Muscle layer of colon (tissue), 2 donors: ENCODE measurements around the gene SCYGR3.

ENCODE experiments used
- H3K27ac ChIP-seq: one replicate; pipeline ENCODE4 v1.7.0; 2013; ENCODE audit warnings: low read depth, mild to moderate bottlenecking, low read length, moderate library complexity
- H3K27me3 ChIP-seq, 2 donors: one replicate each; pipeline ENCODE4 v1.7.0; 2013; ENCODE audit warnings: low read length in 2 of 2, mild to moderate bottlenecking in 2 of 2; ENCODE audit not compliant: insufficient read depth in 2 of 2, control insufficient read depth in 1 of 2
- H3K36me3 ChIP-seq: one replicate; pipeline ENCODE4 v1.7.0; 2013; ENCODE audit warnings: mild to moderate bottlenecking, low read length; ENCODE audit not compliant: insufficient read depth
- H3K4me1 ChIP-seq: one replicate; pipeline ENCODE4 v1.7.0; 2013; ENCODE audit warnings: mild to moderate bottlenecking, low read length; ENCODE audit not compliant: insufficient read depth
- H3K4me3 ChIP-seq, 2 donors: one replicate each; pipeline ENCODE4 v1.7.0; 2013; ENCODE audit warnings: low read length in 2 of 2, low read depth in 1 of 2, mild to moderate bottlenecking in 1 of 2, moderate library complexity in 1 of 2
- H3K9ac ChIP-seq: one replicate; pipeline ENCODE4 v1.7.0; 2013; ENCODE audit warnings: low read length
- H3K9me3 ChIP-seq: one replicate; pipeline ENCODE4 v1.7.0; 2013; ENCODE audit warnings: mild to moderate bottlenecking, low read length
- donor health status: abdominal sarcoma.
- donor health status: Adenocarcinoma of cecum.

Gene SCYGR3

GRCh38 chr2:227614740-227615139, at the start of gene SCYGR3:
SCYGR3 (minus strand) TSS chr2:227614840; CDS start chr2:227614840, 0 bp downstream.
- Histone ChIP-seq H3K27me3 (no peaks in the 10 kb centered on the region), H3K4me3 (no peak within 1 kb of the TSS), H3K27ac (no peak within 1 kb of the TSS), H3K4me1 (no peaks in the 10 kb centered on the region), H3K36me3 (no peaks in the 10 kb centered on the region), H3K9ac (no peak within 1 kb of the TSS), H3K9me3 (no peaks in the 10 kb centered on the region)

- H3K9ac ChIP-seq, result no peak overlapping the region
- no peak overlapping the region for H3K4me3 ChIP-seq
- H3K36me3 ChIP-seq, result no peaks in the 10 kb centered on the region
- no peaks in the 10 kb centered on the region for H3K4me1 ChIP-seq
- H3K27me3 ChIP-seq, result no peaks in the 10 kb centered on the region
- no peaks in the 10 kb centered on the region for H3K9me3 ChIP-seq
- H3K27ac ChIP-seq, result no peak overlapping the region
These were observed 47.2 kb upstream of the SCYGR3 start for GRCh38 chr2:227661827-227662226.

DNA sequence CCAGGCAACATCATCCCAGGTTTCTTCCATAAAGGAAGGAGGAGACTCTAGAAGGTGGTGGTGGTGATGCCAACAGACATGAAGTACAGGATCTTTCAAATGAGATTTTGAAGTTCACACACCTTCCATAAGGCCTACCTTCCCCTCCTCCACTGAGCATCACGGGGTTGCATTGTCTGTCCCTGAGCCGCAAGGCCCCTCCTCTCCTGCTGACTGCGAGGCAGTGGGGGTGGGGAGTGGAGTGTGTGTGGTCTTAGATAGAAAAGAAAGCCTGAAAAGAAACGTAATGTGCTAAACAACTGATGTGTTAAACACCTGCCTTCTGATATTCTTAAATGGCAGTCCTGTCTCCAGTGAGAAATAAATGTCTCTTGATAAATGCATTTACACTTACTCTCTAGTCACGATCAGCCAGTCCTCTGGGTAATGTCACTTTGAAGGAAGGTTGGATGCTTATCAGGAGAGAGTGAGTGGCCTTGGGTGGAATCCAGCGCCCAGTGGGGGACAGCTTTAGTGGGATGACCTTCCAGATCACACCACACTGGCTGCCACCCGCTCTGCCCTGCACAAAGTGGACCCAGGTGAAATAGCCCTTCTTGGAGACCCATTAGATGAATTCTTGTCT, 46.5 kb upstream of the SCYGR3 start:
- H3K9me3 ChIP-seq, result no peaks in the 10 kb centered on the region
- H3K9ac ChIP-seq, result no peak overlapping the region
- no peaks in the 10 kb centered on the region for H3K27me3 ChIP-seq
- no peak overlapping the region for H3K27ac ChIP-seq
- H3K4me1 ChIP-seq, result no peaks in the 10 kb centered on the region
- no peak overlapping the region for H3K4me3 ChIP-seq
- no peaks in the 10 kb centered on the region for H3K36me3 ChIP-seq

DNA sequence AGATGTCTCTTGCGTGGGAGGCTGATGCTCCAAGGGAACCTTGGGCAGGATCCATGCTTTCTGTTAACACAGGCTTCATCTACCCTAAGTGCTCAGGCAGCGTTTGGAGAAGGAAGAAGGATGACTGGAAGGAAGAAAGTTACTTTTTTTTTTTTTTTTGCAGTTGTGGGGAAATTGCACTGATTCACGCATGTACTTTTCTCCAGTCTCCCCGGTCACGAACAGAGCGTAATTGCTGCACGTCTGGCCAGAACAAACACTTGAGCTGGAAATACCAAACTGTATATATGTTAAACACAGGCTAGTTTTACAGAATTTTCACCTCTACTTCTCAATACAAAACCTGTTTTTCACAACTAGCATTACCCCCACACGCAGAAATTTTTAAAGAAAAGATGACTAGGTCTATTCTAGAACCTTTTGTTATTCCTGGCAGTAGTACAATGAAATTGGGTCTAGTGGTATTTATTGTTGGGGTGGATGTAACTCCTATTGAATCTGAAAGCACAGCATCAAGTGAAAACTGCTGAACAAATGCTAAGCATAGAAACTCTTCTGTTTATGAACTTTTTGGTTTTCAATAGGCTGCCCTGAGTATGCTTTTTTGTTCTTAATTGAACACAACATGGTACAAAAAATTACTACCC, 42.7 kb upstream of the SCYGR3 start:
- H3K9ac ChIP-seq, result no peak overlapping the region
- H3K27ac ChIP-seq, result no peak overlapping the region
- no peaks in the 10 kb centered on the region for H3K9me3 ChIP-seq
- H3K4me1 ChIP-seq, result no peaks in the 10 kb centered on the region
- no peak overlapping the region for H3K4me3 ChIP-seq
- no peaks in the 10 kb centered on the region for H3K27me3 ChIP-seq
- H3K36me3 ChIP-seq, result no peaks in the 10 kb centered on the region

DNA sequence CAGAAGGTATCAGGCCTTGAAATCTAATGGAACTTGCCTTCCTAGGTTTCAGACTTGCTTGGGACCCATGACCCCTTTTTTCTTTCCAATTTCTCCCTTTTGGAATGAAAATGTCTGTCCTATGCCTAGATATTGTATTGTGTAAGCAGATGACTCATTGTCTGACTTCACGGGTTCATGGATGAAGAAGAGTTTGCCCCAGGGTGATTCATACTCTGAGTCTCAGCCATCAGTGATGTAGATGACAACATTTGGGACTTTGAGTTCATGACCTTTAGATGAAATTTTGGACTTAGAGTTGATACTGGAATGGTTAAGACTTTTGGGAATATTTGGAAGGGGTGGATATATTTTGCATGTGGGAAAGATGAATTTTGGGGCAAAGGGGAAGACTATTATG, 40.8 kb upstream of the SCYGR3 start:
- Histone ChIP-seq H3K27me3 (no peaks in the 10 kb centered on the region), H3K9ac (no peak overlapping the region), H3K9me3 (no peaks in the 10 kb centered on the region), H3K36me3 (no peaks in the 10 kb centered on the region), H3K27ac (no peak overlapping the region), H3K4me1 (no peaks in the 10 kb centered on the region), H3K4me3 (no peak overlapping the region)

GRCh38 chr2:227654426-227654825, 39.8 kb upstream of the SCYGR3 start:
- no peak overlapping the region for H3K27ac ChIP-seq
- no peaks in the 10 kb centered on the region for H3K4me1 ChIP-seq
- no peaks in the 10 kb centered on the region for H3K36me3 ChIP-seq
- H3K4me3 ChIP-seq, result no peak overlapping the region
- no peak overlapping the region for H3K9ac ChIP-seq
- H3K27me3 ChIP-seq, result no peaks in the 10 kb centered on the region
- H3K9me3 ChIP-seq, result no peaks in the 10 kb centered on the region

- no peaks in the 10 kb centered on the region for H3K27me3 ChIP-seq
- H3K36me3 ChIP-seq, result no peaks in the 10 kb centered on the region
- no peak overlapping the region for H3K9ac ChIP-seq
- H3K4me1 ChIP-seq, result no peaks in the 10 kb centered on the region
- H3K27ac ChIP-seq, result no peak overlapping the region
- no peak overlapping the region for H3K4me3 ChIP-seq
- no peaks in the 10 kb centered on the region for H3K9me3 ChIP-seq
These were observed 38.8 kb upstream of the SCYGR3 start for GRCh38 chr2:227653419-227653818.

DNA sequence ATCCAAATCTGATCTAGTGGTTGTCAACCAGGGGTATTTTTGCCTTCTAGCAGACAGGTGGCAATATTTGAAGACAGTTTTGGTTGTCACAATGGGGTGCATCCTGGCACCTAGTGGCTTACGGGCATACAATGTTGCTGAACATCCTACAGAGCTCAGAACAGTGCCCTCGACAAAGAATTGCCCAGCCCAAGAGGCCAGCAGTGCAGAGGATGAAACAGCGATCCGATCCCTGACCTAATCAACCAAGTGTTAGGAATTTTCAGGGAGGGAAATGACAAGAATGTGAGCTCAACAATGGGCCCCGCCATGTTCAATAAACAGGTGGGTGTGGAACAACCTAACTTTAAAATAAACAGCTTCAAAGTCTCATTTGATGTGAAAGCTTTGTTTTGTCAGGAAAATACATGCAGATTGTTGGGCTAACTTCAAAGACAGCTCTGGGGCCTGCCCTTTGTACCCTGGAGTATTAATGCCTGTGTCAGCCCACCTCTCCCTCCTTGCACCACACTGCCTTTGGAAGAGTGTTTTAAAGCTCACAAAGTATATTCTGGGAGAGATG, 29.4 kb upstream of the SCYGR3 start:
- no peaks in the 10 kb centered on the region for H3K27me3 ChIP-seq
- no peaks in the 10 kb centered on the region for H3K36me3 ChIP-seq
- no peak overlapping the region for H3K9ac ChIP-seq
- no peaks in the 10 kb centered on the region for H3K4me1 ChIP-seq
- no peaks in the 10 kb centered on the region for H3K9me3 ChIP-seq
- H3K4me3 ChIP-seq, result no peak overlapping the region
- no peak overlapping the region for H3K27ac ChIP-seq

GRCh38 chr2:227642656-227643055, 28.0 kb upstream of the SCYGR3 start:
- no peak overlapping the region for H3K9ac ChIP-seq
- H3K27ac ChIP-seq, result no peak overlapping the region
- H3K36me3 ChIP-seq, result no peaks in the 10 kb centered on the region
- no peaks in the 10 kb centered on the region for H3K4me1 ChIP-seq
- H3K9me3 ChIP-seq, result no peaks in the 10 kb centered on the region
- H3K4me3 ChIP-seq, result no peak overlapping the region
- H3K27me3 ChIP-seq, result no peaks in the 10 kb centered on the region

- no peak overlapping the region for H3K4me3 ChIP-seq
- H3K9me3 ChIP-seq, result no peaks in the 10 kb centered on the region
- H3K4me1 ChIP-seq, result no peaks in the 10 kb centered on the region
- no peaks in the 10 kb centered on the region for H3K27me3 ChIP-seq
- H3K27ac ChIP-seq, result no peak overlapping the region
- H3K9ac ChIP-seq, result no peak overlapping the region
- no peaks in the 10 kb centered on the region for H3K36me3 ChIP-seq
These were observed 19.6 kb upstream of the SCYGR3 start for GRCh38 chr2:227634201-227634600.

- no peaks in the 10 kb centered on the region for H3K4me1 ChIP-seq
- H3K27ac ChIP-seq, result no peak overlapping the region
- H3K27me3 ChIP-seq, result no peaks in the 10 kb centered on the region
- H3K4me3 ChIP-seq, result no peak overlapping the region
- H3K9me3 ChIP-seq, result no peaks in the 10 kb centered on the region
- no peak overlapping the region for H3K9ac ChIP-seq
- H3K36me3 ChIP-seq, result no peaks in the 10 kb centered on the region
These were observed 18.2 kb upstream of the SCYGR3 start for GRCh38 chr2:227632827-227633226.

DNA sequence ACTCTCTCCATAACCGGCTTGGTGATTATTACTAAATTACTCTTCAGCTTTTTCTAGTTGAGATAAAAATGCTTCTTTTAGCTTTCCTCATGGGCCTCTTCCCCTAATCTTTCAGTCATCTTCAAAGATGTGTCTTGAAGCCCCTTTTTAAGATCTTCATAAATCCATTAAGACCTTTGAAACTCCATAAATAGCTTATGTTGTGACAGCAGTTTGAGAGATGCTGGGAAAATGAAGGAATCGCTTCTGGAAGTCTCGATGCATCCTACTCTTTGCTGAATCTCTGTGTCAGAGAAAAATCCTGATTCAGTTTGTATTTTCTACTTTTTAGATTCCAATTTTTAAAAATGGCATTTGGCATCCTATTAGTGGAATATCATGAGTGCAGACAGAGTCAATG, 15.7 kb upstream of the SCYGR3 start:
- no peaks in the 10 kb centered on the region for H3K27me3 ChIP-seq
- H3K4me1 ChIP-seq, result no peaks in the 10 kb centered on the region
- no peaks in the 10 kb centered on the region for H3K36me3 ChIP-seq
- no peak overlapping the region for H3K27ac ChIP-seq
- H3K9me3 ChIP-seq, result no peaks in the 10 kb centered on the region
- no peak overlapping the region for H3K4me3 ChIP-seq
- H3K9ac ChIP-seq, result no peak overlapping the region
